ENCODE data around the gene GAS7.

- no peak for TF ChIP-seq RELA (CRISPR knock-in tag; IDR thresholded peaks at IDR 0.05; ENCODE audit: borderline replicate concordance)
- TF ChIP-seq CREB1 (CRISPR knock-in tag; IDR thresholded peaks at IDR 0.05): no peak
- TF ChIP-seq SP1 (CRISPR knock-in tag; conservative IDR thresholded peaks at IDR 0.05): no peak
Observed at GRCh38 chr17:10107316-10108165, 90.9 kb downstream of the GAS7 start.

Measured in WTC11 (cell line).